Testis (tissue), 3 donors: Measurements from ENCODE around the gene CACNA1C. TPM values are rescaled to one million over a fixed set of nuclear protein-coding genes. Genes with fewer than 3 reads are reported as not detected.
A peak's percentile ranks its signal among the peaks of the same experiment; 100 is the strongest.

Source experiments
- DNase-seq: peaks from one replicate; pipeline ENCODE4 v3.0.0-alpha.2; 2019
- H3K27ac ChIP-seq, 2 donors: fragments of 200-600 bp; sonication (generic); one replicate each; pipeline ENCODE4 v1.5.1; 2019
- H3K27me3 ChIP-seq: fragments of 200-600 bp; sonication (generic); one replicate; pipeline ENCODE4 v1.5.1; 2019
- H3K36me3 ChIP-seq: fragments of 200-600 bp; sonication (generic); one replicate; pipeline ENCODE4 v1.5.1; 2017; ENCODE audit warnings: low read depth; ENCODE audit errors: missing control alignments
- H3K4me1 ChIP-seq: fragments of 200-600 bp; sonication (generic); one replicate; pipeline ENCODE4 v1.5.1; 2019
- H3K4me3 ChIP-seq, 2 donors: fragments of 200-600 bp; sonication (generic); one replicate each; pipeline ENCODE4 v1.5.1; 2017 to 2019
- H3K9me3 ChIP-seq: fragments of 200-600 bp; sonication (generic); one replicate; pipeline ENCODE4 v1.5.1; 2017
- POLR2A ChIP-seq: fragments of 450-650 bp; IDR thresholded peaks from one replicate; pipeline ENCODE4 v1.6.1; 2017; ENCODE audit warnings: antibody characterized with exemption, mild to moderate bottlenecking, moderate library complexity
- WGBS, 2 donors: methylation state at CpG; one replicate each; pipeline ENCODE4 v1.1.5; 2018; 5-methylcytosine and 5-hydroxymethylcytosine counted together
- intact Hi-C: fragments of 100-400 bp; cut with DNase I; formaldehyde crosslinking; loops from one replicate; pipeline ENCODE4 v1.15.1; 2023; ENCODE audit warnings: low total_unique reads
- polyA plus RNA-seq: library from polyadenylated mRNA; stranded (reverse); fragments of 350-450 nt; fragmentation: Illumina TruSeq; extraction: RNeasy Lipid Tissue Mini Kit (QIAGEN cat#74804); gene quantifications from one replicate; pipeline ENCODE4 v1.2.3, GENCODE V29; 2014; ENCODE audit warnings: low read depth, low replicate concordance; ENCODE audit not compliant: insufficient read depth
- total RNA-seq, 2 donors: library from RNA; depleted of rRNA; stranded (reverse); fragments of >200 nt; gene quantifications; one replicate each; pipeline ENCODE4 v1.2.3, GENCODE V29; 2016
- TF ChIP-seq, protein P1 (sequence below), 3 experiments: fragments of 450-650 bp in 2 of 3; fragments of 200-600 bp in 1 of 3; sonication (generic) in 1 of 3; IDR thresholded peaks; one replicate each; pipeline ENCODE4 v1.5.1; 2016 to 2019; ENCODE audit warnings: antibody characterized with exemption in 3 of 3, mild to moderate bottlenecking in 2 of 3, moderate library complexity in 1 of 3

CACNA1C gene
- total and polyA plus RNA-seq, 3 donors from 2014 or later, result 20.3 to 36.8 (median 32.0) TPM

DNA sequence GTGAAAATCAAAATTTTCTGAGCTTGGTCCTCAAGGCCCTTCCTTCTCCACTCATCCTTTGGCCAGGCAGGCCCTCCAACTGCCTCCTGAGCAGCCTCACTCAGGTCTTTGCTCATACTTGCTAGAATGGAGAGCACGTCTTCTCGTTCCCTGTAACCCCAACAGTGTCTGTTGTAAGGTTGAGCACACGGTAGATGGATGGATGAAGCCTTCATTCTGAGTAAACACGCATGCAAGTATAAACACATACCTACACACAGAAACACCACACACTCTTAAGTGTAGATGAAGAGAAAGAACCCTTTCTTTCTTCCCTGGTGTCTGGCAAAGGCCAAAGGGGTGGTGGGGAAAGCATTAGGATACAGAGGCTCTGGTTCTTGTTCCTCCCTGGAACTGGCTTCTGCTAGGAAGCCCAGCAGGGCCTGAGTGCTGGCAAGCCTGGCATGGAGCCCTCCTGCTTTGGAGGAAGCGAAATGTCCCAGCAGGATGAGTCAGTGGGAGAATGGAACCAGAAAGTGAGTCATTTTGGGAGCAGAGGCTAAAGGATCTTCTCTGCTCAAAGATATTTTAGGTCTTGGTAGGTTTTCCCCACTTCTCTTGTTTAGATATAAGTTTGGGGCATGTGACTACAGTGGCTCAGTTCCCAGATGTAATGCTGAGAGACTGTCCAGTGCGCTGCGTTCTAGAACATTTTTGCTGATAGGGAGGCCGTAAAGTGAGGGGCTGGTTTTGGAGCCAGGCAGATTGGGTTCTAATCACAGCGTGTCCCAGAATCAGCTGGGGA, 127.4 kb downstream of the CACNA1C start:
- Histone ChIP-seq H3K27ac (peak overlapping the region in 1 of 2 donors; percentile 48), H3K27me3 (no peaks in the 10 kb centered on the region), H3K9me3 (no peaks in the 10 kb centered on the region), H3K4me1 (peaks cover 9% of the 10 kb centered on the region), H3K4me3 (no peak overlapping the region), H3K36me3 (no peaks in the 10 kb centered on the region)
- intact Hi-C loops, result no loop called here
- TF ChIP-seq, protein P1, sequence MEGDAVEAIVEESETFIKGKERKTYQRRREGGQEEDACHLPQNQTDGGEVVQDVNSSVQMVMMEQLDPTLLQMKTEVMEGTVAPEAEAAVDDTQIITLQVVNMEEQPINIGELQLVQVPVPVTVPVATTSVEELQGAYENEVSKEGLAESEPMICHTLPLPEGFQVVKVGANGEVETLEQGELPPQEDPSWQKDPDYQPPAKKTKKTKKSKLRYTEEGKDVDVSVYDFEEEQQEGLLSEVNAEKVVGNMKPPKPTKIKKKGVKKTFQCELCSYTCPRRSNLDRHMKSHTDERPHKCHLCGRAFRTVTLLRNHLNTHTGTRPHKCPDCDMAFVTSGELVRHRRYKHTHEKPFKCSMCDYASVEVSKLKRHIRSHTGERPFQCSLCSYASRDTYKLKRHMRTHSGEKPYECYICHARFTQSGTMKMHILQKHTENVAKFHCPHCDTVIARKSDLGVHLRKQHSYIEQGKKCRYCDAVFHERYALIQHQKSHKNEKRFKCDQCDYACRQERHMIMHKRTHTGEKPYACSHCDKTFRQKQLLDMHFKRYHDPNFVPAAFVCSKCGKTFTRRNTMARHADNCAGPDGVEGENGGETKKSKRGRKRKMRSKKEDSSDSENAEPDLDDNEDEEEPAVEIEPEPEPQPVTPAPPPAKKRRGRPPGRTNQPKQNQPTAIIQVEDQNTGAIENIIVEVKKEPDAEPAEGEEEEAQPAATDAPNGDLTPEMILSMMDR (IDR thresholded peaks at IDR 0.05), result no peak
- no peak for TF ChIP-seq POLR2A
- peak; percentile 76 for DNase-seq
- WGBS, 2 donors, result 64 to 67% methylated on average over 9 of the region's 9 CpGs

DNA sequence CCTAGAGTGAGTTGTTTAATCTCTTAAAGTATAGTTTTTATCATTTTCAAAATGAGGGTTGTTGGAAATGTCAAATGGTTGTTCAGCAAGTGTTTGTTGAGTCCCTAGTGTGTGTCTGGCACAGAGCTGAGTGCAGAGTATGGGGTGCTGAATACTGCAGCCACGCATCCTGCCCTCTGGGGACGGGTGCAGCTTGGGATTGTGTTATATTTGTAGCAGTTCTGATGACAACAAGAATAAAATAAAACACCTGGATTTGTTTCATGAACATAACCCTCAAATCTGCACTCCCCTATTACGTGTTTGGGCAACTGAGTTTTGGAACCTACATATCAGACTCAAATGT, 127.9 kb downstream of the CACNA1C start:
- intact Hi-C loops, result no loop called here
- no peak for TF ChIP-seq POLR2A
- TF ChIP-seq, protein P1 (IDR thresholded peaks at IDR 0.05), result no peak
- no peaks in the 10 kb centered on the region for H3K9me3 ChIP-seq
- no peaks in the 10 kb centered on the region for H3K27me3 ChIP-seq
- peak overlapping the region in 1 of 2 donors; percentile 48 for H3K27ac ChIP-seq
- H3K4me1 ChIP-seq, result peaks cover 9% of the 10 kb centered on the region
- no peak overlapping the region for H3K4me3 ChIP-seq
- H3K36me3 ChIP-seq, result no peaks in the 10 kb centered on the region
- no peak for DNase-seq
- WGBS, 2 donors, result 63 to 72% methylated on average over 3 of the region's 3 CpGs

DNA sequence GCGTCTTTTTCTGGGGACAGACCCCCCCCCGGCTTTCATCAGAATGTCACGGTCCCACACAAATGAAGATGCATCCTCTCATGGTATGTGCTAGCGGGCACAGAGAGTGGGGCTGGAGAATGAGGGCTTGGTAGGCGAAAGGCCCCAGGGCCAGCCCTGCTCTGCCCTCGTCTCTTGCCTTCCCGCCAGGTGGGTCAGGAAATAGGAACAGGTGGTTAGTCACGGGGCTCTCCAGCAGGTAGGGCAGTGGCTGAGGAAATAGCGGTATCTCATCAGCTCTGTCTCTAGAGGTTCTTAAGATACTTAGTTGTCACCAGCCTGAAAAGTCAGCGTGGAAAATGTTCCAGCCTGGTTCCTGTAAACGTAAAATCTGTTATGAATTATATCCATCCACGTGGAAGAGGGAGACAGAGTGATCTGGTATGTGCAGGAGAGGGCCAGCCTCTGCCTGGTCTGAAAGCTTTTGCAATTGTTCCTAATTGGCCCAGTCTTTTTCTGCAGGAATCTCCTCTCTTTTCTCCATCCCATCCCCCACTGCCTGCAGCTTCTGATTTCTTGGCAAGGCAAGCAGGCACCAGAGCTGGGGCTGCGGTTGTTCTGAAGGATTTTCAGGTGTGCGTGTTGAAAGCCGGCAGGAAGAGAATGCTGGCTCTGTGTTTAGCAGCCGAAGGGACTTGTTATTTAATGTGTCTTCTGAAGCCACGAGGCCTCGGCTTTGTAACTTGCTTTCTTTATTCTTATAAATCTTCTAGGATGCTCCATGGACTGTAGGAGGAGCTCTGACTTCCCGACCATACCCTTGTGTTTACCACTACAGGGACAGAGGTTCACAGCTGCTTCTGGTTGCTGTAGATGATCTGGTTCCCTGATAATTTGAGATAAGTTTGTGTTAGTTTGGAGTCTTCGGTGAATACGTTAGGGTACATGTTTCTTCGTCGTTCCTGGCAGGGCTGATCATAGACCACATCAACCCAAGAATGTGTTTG, 131.1 kb downstream of the CACNA1C start:
- intact Hi-C loops, result no loop called here
- Histone ChIP-seq H3K4me3 (no peak overlapping the region), H3K36me3 (no peaks in the 10 kb centered on the region), H3K9me3 (no peaks in the 10 kb centered on the region), H3K27me3 (no peaks in the 10 kb centered on the region), H3K27ac (no peak overlapping the region), H3K4me1 (peaks cover 9% of the 10 kb centered on the region)
- 73 to 74% methylated on average over 23 of the region's 23 CpGs for WGBS, 2 donors
- DNase-seq, result no peak
- no peak for TF ChIP-seq POLR2A
- TF ChIP-seq, protein P1 (IDR thresholded peaks at IDR 0.05), result no peak

DNA sequence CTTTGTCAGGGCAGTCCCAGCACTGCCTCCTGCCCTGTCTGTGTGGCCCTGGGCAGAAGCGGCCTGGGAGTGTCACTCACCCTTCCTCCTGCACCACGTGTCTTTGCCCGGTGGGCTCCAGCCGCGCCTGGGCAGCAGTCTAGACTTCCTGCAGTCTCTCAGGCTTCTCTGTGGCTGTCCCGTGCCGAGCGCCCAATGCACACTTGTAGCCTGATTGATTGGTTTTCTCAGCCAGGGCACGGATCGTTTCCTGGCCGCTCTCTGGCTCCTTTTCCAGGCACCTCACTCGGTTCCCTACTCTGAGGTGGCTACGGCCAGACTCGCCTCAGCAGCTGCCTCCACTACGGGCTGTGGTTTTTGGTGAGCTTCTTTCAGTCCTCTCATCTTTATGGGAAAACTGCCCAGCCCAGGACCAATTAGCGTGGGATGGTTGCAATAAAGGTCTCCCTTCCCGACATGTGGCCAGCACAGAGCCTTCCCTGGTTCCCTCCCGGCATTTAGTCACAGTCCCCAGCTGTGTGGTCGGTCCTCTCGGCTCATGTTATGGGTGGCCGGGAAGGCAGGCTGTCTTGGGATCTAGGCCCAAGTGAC, 133.1 kb downstream of the CACNA1C start:
- intact Hi-C loops, result no loop called here
- Histone ChIP-seq H3K27me3 (no peaks in the 10 kb centered on the region), H3K9me3 (no peaks in the 10 kb centered on the region), H3K36me3 (no peaks in the 10 kb centered on the region), H3K4me3 (no peak overlapping the region), H3K4me1 (no peaks in the 10 kb centered on the region), H3K27ac (no peak overlapping the region)
- DNase-seq, result no peak
- 89 to 93% methylated on average over 16 to 21 of the region's 21 CpGs for WGBS, 2 donors
- TF ChIP-seq POLR2A, result no peak
